Large intestine (tissue), 3 donors: ENCODE results near the gene LYPD5. TPM values are rescaled to one million over a fixed set of nuclear protein-coding genes. Genes with fewer than 3 reads are reported as not detected.

Source experiments
- DNase-seq, 2 donors: peaks; one replicate each; pipeline versions ENCODE4 v3.0.0 to v3.0.0-alpha.2; 2013
- H3K27ac ChIP-seq: one replicate; pipeline ENCODE4 v1.5.1; 2013; ENCODE audit warnings: low read length
- H3K27me3 ChIP-seq: 2 replicates; pipeline ENCODE4 v1.6.1; 2013; ENCODE audit warnings: low read length; ENCODE audit not compliant: control insufficient read depth, insufficient read depth
- H3K36me3 ChIP-seq: 2 replicates; pipeline ENCODE4 v1.6.1; 2013; ENCODE audit warnings: low read length; ENCODE audit not compliant: control insufficient read depth, insufficient read depth
- H3K4me1 ChIP-seq: one replicate; pipeline ENCODE4 v1.6.1; 2013; ENCODE audit warnings: low read length; ENCODE audit not compliant: control insufficient read depth, insufficient read depth
- H3K4me3 ChIP-seq: one replicate; pipeline ENCODE4 v1.5.1; 2013; ENCODE audit warnings: low read length
- H3K9me3 ChIP-seq: one replicate; pipeline ENCODE4 v1.6.1; 2013; ENCODE audit warnings: mild to moderate bottlenecking, low read depth, low read length, moderate library complexity; ENCODE audit not compliant: control insufficient read depth
- WGBS: methylation state at CpG from one replicate; pipeline ENCODE4 v1.1.5; 2013; ENCODE audit warnings: low lambda C conversion rate; ENCODE audit not compliant: insufficient coverage; 5-methylcytosine and 5-hydroxymethylcytosine counted together
- polyA plus RNA-seq: library from polyadenylated mRNA; unstranded; fragments of 120-200 nt; gene quantifications from one replicate; pipeline ENCODE4 v1.2.1, GENCODE V29; 2013

The LYPD5 gene
- polyA plus RNA-seq, 1 donor, result 0.81 TPM

DNA sequence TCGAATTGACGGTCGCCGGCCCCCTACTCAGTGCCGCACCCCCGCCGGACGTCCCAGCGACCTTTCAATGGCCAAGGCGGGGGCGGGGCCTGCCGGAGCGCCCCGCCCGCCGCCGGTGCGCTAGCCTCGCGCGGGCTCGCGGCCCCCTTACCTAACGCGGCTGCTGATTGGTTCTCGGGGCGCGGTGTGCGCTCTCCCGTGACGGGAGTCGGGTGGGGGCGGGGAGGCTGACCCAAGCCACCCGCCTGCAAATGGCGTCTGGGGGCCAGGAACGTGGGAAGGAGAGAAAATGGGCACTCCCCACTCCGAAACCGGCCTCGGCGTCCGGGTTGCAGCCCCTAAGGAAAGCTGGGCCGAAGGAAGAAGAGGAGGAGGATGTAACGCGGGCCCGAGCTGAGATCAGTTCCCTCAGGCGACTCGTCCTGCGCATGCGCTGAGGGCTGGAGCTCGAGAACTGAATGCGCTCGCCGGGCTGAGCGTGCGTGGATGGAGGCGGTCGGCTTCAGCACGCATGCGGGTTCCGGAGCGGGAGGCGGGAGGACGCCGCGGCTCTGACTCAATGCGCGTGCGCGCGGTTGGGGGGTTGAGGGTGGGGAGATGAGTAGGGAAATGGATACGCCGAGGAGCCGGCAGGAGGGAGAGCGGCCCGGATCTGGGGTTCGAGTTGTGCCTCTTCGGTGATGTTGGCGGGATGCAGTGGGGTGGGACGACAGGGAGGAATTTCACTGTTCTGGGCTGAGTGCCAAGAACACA is 47.6 kb downstream of the LYPD5 start, which contains the start of gene SMG9:
Gene SMG9 (minus strand): TSS at position 460 of the 753 bp plus-strand sequence. CDS start 4,221 bp downstream, outside the sequence.
- Histone ChIP-seq H3K27ac (peak within 1 kb of the TSS; percentile 100), H3K4me1 (peaks cover 10% of the 10 kb centered on the region), H3K4me3 (peak within 1 kb of the TSS; percentile 76), H3K27me3 (no peaks in the 10 kb centered on the region), H3K9me3 (no peaks in the 10 kb centered on the region), H3K36me3 (peaks cover 18% of the 10 kb centered on the region)
- DNase-seq, result peak; percentile 98 to 99
- no CpG with 5 or more reads among the region's 79 CpGs for WGBS

DNA sequence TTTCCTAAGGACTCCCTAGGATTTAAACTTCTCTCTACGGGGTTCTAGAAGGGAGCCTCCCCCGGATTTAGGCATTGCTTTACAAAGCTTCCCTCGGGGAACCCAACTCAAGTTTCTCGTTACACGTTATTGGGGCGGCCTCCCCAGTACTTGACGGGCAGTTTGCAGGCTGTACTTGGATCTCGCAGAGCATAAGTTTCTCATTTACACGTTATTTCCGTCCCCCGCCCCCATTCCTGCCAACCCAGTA is 48.1 kb downstream of the LYPD5 start:
- no peak for DNase-seq
- Histone ChIP-seq H3K36me3 (peaks cover 22% of the 10 kb centered on the region), H3K4me1 (peaks cover 10% of the 10 kb centered on the region), H3K27ac (peak overlapping the region; percentile 100), H3K9me3 (no peaks in the 10 kb centered on the region), H3K4me3 (peak overlapping the region; percentile 76), H3K27me3 (no peaks in the 10 kb centered on the region)
- no CpG with 5 or more reads among the region's 11 CpGs for WGBS

DNA sequence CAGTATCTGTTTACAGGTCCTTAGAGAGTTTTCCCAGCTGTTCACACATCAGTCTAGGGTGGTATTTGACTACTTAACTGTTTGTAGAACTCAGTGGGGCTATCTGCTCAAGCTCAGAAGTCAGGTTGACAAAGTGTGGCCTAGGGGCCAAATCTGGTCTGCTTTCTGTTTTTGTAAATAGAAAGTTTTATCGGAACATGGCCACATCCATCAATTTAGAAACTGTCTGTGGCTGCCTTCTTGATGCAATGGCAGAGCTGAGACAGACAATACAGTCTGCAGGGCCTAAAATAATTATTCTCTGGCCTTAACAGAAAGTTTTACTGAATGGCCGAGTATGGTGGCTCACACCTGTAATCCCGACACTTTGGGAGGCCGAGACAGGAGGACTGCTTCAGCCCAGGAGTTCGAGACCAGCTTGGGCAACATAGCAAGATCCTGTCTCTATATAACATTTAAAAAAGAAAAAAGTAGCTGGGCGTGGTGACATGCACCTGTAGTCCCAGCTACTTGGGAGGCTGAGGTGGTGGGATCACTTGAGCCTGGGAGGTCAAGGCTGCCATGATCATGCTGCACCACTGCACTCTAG is 49.9 kb downstream of the LYPD5 start:
- no CpG with 5 or more reads among the region's 6 CpGs for WGBS

DNA sequence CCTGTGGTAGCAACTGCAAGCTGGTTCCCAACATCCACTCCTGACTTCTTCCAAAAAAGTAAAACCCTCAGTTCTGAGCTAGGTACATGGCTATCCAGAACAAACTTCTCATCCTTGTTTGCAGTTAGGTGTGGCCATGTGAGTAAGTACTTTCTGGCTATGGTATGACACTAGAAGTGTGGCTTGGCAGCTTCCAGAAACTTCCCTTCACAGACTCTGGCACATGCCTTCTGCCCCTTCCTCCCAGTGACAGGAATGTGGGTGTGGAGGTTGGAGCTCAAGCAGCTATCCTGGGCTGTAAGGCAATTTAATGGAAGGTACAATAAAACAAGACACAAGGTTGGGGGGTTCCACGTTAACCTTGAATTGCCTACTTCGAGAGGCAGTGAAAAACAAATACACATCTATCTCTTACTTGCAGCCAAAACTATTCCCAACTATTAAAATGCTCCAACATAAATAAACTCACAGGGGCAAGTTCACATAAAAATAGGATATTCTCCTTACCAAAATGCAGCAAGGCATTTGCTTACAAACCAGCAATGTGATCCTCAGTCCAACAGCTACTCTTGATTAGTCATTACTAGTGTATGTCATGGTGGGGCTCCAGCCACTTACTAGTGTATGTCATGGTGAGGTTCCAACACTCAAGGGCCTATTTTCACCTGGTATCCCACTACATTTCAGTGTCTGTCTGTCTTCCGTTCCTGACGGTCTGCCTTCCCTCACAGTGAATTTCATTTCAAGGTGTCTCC is 50.6 kb downstream of the LYPD5 start:
- H3K4me3 ChIP-seq, result no peak overlapping the region
- no peaks in the 10 kb centered on the region for H3K9me3 ChIP-seq
- H3K27ac ChIP-seq, result no peak overlapping the region
- WGBS, result no CpG with 5 or more reads among the region's 4 CpGs
- DNase-seq, result no peak
- peaks cover 47% of the 10 kb centered on the region for H3K36me3 ChIP-seq
- no peaks in the 10 kb centered on the region for H3K27me3 ChIP-seq
- peaks cover 10% of the 10 kb centered on the region for H3K4me1 ChIP-seq

More for the DNA sequence above, 49.9 kb downstream of the LYPD5 start:
- Histone ChIP-seq H3K9me3 (no peaks in the 10 kb centered on the region), H3K27ac (no peak overlapping the region), H3K4me1 (peaks cover 10% of the 10 kb centered on the region), H3K4me3 (no peak overlapping the region), H3K36me3 (peaks cover 40% of the 10 kb centered on the region), H3K27me3 (no peaks in the 10 kb centered on the region)
- no peak for DNase-seq

DNA sequence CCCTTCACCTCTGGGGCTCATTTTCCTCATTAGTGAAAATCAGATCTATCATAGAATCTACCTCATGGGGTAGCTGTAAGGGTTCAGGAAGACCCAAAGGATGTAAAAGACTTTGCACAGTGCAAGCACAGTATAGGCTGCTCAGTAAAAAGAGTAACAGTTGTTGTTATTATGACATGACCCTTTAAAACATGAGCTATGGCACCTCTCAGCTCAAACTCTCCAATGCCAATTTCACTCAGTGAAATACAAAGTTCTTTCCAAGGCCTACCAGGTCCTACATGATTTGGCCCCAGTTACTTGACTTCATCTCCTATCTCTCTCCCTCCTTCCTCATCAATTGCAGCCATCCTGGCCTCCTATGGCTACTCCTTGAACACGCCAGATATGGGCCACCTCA is 52.3 kb downstream of the LYPD5 start:
- no peak overlapping the region for H3K27ac ChIP-seq
- H3K4me1 ChIP-seq, result peaks cover 10% of the 10 kb centered on the region
- peaks cover 58% of the 10 kb centered on the region for H3K36me3 ChIP-seq
- no CpG with 5 or more reads among the region's 1 CpG for WGBS
- H3K4me3 ChIP-seq, result no peak overlapping the region
- no peaks in the 10 kb centered on the region for H3K27me3 ChIP-seq
- DNase-seq, result no peak
- H3K9me3 ChIP-seq, result no peaks in the 10 kb centered on the region

DNA sequence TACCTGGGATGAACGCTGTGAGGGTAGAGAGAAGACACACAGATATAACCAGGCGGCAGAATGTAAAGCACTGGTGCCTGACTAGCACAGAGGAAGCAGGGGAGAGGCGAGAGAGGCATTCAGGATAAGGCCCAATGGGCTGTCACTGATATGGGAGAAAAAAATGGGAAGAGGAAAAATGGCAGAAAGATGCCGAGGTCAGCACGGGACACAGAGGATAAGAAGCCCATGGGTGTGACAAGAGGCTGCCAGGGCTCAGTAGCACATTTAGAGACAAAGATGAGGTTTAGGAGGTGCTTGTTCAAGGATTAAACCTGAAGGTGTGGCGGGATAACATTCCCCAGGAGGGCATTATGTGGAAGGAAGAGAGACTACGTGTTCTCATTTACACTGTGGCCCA is 53.1 kb downstream of the LYPD5 start:
- H3K4me3 ChIP-seq, result no peak overlapping the region
- peaks cover 10% of the 10 kb centered on the region for H3K4me1 ChIP-seq
- DNase-seq, result no peak
- H3K27ac ChIP-seq, result no peak overlapping the region
- WGBS, result 94% methylated on average over 5 of the region's 7 CpGs
- H3K36me3 ChIP-seq, result peaks cover 64% of the 10 kb centered on the region
- H3K9me3 ChIP-seq, result no peaks in the 10 kb centered on the region
- no peaks in the 10 kb centered on the region for H3K27me3 ChIP-seq

DNA sequence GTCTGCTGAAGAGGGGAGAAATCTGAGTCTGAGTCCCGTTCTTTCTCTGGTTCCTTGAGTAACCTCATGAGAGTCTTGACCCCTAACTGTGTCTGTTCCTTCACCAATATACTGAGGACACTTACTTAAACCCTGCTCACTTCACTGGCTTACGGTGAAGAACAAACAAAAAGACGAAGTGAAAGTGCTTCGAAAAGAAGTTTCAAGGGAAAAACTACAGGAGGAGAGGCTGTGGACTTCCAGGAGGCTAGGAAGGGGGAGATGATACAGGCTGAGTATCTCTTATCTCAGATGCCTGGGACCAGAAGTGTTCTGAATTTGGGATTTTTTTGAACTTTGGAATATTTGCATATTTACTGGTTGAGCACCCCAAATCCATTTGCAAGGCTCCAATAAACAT is 53.6 kb downstream of the LYPD5 start:
- Histone ChIP-seq H3K36me3 (peaks cover 69% of the 10 kb centered on the region), H3K27ac (no peak overlapping the region), H3K27me3 (no peaks in the 10 kb centered on the region), H3K9me3 (no peaks in the 10 kb centered on the region), H3K4me3 (no peak overlapping the region), H3K4me1 (peaks cover 9% of the 10 kb centered on the region)
- DNase-seq, result no peak
- WGBS, result 100% methylated on average over 1 of the region's 4 CpGs

DNA sequence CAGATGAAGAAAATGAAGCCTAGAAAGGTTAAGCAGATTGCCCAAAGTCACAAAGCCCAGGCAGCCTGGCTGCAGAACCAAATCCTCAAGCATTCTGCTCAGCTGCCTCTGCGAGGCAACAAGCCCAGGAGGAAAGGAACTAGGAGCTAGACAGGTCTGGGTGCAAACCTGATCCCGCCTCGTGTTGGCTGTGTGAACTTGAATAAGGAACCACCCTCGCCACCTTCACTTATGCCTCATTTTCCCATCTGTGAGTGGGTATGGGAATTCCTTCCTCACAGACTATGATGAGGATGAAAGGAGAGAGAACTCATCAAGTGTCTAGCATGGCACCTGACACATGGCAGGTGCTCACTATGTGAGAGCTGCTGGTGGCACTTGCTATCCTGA is 54.0 kb downstream of the LYPD5 start:
- peaks cover 74% of the 10 kb centered on the region for H3K36me3 ChIP-seq
- H3K4me1 ChIP-seq, result peaks cover 4% of the 10 kb centered on the region
- no peaks in the 10 kb centered on the region for H3K9me3 ChIP-seq
- no peak overlapping the region for H3K4me3 ChIP-seq
- no peak for DNase-seq
- H3K27me3 ChIP-seq, result no peaks in the 10 kb centered on the region
- WGBS, result no CpG with 5 or more reads among the region's 4 CpGs
- H3K27ac ChIP-seq, result no peak overlapping the region

DNA sequence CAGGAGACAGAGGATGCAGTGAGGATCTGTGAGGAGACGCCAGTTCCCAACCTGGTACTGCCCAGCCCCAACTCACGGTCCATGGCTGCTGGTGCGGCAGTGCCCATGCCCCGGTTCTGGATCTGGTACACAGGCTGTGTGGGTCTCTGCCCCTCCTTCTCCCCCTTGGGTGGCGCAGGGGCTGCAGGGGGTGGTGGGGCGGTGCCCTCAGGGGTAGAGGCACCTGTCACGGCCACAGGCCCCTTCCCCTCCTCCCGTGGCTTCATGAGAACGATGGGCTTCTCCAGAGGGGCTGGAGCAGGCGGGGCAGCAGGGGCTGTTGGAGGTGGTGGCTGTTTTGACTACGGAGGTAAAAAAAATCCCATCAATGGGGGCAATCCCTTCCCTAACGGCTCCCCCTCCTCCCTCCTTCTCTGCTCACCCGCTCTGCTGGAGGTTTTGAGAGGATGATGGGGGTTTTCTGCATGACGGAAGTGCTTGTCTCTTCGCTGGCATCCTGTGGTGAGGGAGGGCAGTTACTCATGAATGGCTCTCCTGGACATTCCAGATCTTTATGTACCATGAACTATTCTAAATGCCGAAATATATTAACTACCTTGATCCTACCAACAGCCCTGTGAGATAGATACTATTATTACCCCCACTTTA is 54.6 kb downstream of the LYPD5 start:
- no CpG with 5 or more reads among the region's 16 CpGs for WGBS
- DNase-seq, result no peak
- peaks cover 78% of the 10 kb centered on the region for H3K36me3 ChIP-seq
- no peak overlapping the region for H3K4me3 ChIP-seq
- no peak overlapping the region for H3K27ac ChIP-seq
- H3K9me3 ChIP-seq, result no peaks in the 10 kb centered on the region
- H3K27me3 ChIP-seq, result no peaks in the 10 kb centered on the region
- no peaks in the 10 kb centered on the region for H3K4me1 ChIP-seq
